ENCODE data around the gene ESPL1.
"Not testable (repeated sequence)": the region's sequence is repeated elsewhere in the genome, so short reads cannot be mapped to it uniquely, and the experiment has no call there.

Gene ESPL1

DNA sequence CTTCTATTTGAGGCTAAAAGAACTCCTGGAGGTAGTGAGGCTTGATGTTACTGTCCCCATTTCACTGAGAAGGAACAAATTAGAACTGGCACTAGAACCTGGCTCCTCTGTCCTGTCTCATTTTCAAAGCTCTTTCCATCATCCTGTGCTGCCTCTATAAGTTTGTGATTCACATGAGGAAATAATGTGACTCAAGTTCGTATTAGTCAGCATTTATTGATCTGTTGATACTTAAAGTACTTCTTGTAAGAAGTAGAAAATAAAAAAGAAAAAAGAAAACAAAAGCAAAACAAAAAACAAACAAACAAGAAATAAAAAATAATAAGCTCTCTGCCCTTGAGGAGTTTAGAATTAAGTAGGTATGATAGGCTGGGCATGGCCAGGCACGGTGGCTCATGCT is 2.3 kb upstream of the ESPL1 start:
- no peak for DNase-seq

DNA sequence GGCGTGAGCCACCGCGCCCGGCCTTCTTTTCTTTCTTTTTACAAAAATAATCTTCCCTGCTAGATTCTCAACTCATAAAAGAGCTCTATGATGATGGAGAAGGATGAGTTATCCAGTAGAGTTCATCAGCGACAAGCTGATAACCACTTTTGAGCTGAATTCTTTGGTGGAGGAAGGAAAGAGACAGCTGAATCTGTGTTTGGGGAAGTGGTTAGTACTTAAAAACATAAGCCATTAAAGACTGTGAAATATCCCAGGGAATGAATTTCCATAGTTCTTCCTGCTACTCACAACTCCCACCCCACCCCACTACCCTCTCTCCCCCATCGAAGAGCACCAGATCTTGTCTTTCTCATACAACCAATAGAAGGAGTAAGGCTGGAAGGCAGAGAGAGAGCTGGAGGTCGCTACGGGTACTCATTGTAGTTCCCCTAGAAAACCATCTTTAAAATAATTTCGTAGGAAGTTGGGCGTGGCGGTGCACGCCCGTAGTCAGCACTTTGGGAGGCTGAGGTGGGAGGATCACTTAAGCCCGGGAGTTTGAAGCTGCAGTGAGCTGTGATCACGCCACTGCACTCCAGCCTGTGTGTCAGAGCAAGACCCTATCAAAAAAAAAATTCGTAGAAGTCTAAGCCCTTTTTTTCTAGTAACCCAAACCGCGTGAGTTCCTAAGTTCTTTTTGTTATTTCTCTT is 647 bp upstream of the ESPL1 start:
- no peak for DNase-seq

GRCh38 chr12:53268630-53269562 is 797 bp downstream of the ESPL1 start:
- DNase-seq: no peak

GRCh38 chr12:53274445-53274844 is 6.3 kb downstream of the ESPL1 start:
- no peak for DNase-seq

DNA sequence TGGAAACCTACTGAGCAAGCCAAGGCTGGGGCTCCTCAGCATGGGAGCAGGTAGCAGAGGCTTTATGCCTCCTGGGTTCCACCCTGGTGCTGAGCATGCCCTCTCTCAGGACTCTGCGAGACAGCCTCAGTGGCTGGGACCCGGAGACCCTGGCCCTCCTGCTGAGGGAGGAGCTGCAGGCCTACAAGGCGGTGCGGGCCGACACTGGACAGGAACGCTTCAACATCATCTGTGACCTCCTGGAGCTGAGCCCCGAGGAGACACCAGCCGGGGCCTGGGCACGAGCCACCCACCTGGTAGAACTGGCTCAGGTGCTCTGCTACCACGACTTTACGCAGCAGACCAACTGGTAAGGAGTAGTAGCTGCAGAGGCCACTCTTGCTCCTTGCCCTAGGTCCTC is 8.4 kb downstream of the ESPL1 start:
- DNase-seq: no peak

GRCh38 chr12:53277981-53278380 is 9.9 kb downstream of the ESPL1 start:
- DNase-seq: no peak

DNA sequence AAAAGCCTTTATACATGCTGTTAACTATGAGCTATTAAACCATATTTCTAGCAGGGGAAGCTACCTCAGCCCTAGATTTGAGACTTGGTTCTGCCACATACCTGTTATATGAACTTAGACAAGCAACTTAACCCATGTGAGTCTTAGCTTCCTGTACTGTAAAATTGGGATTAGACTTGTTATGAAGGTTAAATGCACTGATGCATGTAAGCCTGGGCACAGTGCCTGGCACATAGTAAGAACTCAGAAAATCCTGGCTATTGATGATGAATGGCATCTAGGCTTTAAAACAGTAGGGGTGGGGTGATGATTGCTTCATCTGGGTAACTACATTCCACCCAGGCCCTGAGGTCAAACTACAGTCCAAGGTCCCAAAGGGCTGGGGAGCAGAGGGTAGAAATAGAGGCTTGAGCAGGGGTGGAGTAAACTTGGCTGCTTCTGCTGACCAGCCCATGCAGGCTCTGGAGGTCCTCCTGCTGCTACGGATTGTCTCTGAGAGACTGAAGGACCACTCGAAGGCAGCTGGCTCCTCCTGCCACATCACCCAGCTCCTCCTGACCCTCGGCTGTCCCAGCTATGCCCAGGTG is 11.3 kb downstream of the ESPL1 start:
- DNase-seq: no peak

GRCh38 chr12:53279888-53280498 is 11.9 kb downstream of the ESPL1 start:
- DNase-seq: no peak

GRCh38 chr12:53286448-53286847 is 18.3 kb downstream of the ESPL1 start:
- no peak for DNase-seq

- DNase-seq: peak; percentile 20
These were observed 19.7 kb downstream of the ESPL1 start for GRCh38 chr12:53287741-53288216.

DNA sequence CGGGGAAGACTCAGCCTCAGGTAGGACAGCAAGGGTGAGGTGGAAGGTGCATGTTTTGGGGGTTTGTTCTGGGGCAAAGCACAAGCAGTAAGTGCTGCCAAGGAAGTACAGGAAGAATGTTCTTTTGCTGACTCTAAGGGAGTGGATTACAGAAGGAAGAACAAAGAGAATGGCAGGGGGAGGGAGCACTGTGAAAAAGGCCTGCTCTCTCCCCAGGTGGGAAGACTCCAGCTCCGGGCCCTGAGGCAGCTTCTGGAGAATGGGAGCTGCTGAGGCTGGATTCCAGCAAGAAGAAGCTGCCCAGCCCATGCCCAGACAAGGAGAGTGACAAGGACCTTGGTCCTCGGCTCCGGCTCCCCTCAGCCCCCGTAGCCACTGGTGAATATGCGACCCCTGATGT is 20.2 kb downstream of the ESPL1 start:
- no peak for DNase-seq

DNA sequence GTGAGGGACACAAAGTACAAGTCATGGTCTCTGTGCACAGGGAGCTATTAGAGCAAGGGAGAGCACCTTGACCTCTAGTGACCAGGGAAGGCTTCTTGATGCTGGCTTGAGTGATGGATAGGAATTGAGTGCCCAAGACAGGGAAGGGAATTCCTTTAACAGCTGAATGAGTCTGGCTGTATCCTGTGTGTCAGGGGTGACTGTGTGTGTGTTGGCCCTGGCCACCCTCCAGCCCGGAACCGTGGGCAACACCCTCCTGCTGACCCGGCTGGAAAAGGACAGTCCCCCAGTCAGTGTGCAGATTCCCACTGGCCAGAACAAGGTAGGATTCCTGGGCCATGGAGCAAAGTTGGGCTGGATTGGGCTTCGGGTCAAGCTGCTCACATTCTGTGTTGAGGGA is 21.8 kb downstream of the ESPL1 start:
- no peak for DNase-seq

DNA sequence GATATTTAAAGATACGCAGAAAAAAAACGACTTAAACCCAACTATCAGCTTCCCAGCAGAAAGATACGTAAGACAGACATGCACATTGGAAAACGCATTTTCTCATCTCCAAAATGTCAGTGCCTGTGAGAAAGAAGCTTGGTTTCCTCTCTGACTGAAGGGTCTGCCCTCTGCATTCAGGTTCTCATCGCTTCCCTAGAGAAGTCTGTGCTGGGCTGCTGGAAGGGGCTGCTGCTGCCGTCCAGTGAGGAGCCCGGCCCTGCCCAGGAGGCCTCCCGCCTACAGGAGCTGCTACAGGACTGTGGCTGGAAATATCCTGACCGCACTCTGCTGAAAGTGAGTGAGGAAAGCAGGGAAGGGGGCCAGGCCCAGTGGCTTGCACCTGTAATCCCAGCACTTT is 22.6 kb downstream of the ESPL1 start:
- no peak for DNase-seq

DNA sequence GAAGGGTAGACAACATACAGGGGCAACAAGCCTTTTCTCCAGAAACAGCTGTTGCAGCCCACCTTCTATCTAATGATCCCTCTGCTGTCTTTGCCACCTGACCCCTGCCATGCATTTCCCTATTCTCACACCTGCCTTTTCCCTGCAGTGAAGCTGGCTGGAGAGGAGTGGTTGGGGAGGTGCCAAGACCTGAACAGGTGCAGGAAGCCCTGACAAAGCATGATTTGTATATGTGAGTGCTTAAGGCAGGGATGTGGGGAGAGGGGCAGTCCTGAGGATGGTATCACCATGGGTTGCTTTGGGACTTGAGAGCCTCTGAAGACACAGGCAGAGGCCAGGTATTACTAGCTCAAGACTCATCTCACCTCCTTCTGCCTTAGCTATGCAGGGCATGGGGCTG is 24.3 kb downstream of the ESPL1 start:
- DNase-seq: no peak

DNA sequence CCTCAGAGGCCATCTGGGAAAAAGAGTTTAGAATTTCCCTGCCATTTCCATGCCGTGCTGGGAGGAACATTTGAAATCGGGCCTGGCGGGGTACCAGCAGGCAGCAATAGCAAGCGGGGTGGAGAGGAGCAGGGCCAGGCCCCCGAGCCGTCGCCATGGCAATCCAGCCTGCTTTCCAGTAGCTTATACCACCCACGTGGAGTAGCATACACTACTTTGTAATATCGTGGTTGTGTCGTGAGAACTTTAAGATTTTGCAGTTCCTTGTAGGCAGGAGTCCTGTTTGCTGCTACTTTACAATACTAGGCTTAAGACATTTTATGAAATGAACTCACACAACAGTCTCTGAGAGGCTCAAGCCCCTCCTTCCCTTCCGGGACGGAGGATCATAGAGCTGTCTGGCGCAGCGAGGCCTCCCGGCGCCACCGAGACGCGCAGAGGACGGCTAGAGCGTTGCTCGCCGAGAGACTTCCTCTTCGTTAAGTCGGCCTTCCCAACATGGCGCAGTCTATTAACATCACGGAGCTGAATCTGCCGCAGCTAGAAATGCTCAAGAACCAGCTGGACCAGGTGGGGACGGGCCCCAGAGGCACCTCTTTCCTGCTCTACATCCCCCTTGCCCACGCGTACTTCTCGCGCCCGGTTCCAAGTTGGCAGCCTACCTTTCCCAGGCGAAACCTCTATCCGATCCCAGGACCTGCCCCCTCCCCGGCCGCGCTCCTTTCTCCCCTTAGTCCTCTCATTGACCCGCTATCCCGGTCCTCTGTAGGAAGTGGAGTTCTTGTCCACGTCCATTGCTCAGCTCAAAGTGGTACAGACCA is 27.2 kb downstream of the ESPL1 start, which contains the start of gene PFDN5:
PFDN5 (plus strand) TSS at position 473 of the 821 bp plus-strand sequence; CDS start at position 499, 26 bp downstream.
- DNase-seq: peak; percentile 71

GRCh38 chr12:53295891-53296219 is 27.8 kb downstream of the ESPL1 start:
- no peak for DNase-seq

GRCh38 chr12:53297106-53297505 is 29.0 kb downstream of the ESPL1 start:
- not testable (repeated sequence) for DNase-seq

DNA sequence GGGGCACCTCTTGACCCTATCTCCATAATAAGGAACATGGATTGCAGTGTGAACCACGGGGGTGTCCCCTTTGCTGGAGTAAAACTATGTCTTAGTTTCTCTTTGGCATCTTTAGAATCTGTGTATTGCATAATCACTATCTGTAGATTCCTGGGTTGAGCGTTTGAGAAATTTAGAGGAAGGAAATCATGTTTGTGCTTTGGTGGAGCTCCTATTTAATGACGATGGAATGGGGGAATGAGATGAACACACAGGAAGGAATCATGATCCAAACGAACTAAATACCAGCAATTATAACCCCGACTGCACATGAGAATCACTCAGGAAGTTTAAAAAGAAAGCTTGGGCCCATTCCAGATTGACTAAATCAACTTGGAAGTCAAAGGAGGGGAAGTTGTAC is 30.1 kb downstream of the ESPL1 start:
- no peak for DNase-seq

DNA sequence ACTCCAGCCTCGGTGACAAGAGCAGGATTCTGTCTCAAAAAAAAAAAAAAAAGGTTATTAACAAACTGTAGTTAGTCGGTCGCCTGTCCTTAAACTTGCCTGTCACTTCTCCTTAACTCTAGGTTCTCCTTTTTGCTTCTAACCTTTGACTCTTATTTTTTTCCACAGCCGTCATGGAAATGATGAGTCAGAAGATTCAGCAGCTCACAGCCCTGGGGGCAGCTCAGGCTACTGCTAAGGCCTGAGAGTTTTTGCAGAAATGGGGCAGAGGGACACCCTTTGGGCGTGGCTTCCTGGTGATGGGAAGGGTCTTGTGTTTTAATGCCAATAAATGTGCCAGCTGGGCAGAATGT is 31.0 kb downstream of the ESPL1 start:
- no peak for DNase-seq

- peak; percentile 84 for DNase-seq
These were observed 31.5 kb downstream of the ESPL1 start, which contains the start of gene MYG1 for GRCh38 chr12:53299454-53300180. TSS of gene MYG1 (plus strand) at chr12:53299695. CDS start at chr12:53299738, 43 bp downstream.

- no peak for DNase-seq
These were observed 32.1 kb downstream of the ESPL1 start for GRCh38 chr12:53300187-53300586.

DNA sequence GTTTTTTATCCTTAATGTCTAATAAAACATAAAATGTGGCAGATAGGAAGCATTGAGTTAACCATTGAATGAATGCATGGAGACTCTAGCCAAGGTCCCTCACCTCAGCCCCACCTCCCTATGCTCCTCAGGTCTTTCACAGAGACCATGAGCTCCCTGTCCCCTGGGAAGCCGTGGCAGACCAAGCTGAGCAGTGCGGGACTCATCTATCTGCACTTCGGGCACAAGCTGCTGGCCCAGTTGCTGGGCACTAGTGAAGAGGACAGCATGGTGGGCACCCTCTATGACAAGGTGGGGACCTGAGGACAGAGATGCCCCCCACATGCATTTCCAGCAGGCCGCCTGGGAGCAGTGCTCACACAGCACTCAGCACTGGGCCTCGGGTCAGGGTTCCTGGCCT is 34.8 kb downstream of the ESPL1 start:
- DNase-seq: no peak
